IPS-15b (cell line): ENCODE measurements around the gene PLOD2.

ENCODE experiments used
- H3K27me3 ChIP-seq: one replicate; pipeline ENCODE4 v1.6.1; 2013; ENCODE audit warnings: low read length; ENCODE audit not compliant: control insufficient read depth, insufficient read depth
- H3K36me3 ChIP-seq: one replicate; pipeline ENCODE4 v1.6.1; 2013; ENCODE audit warnings: low read length; ENCODE audit not compliant: control insufficient read depth, insufficient read depth
- H3K4me1 ChIP-seq: one replicate; pipeline ENCODE4 v1.6.1; 2013; ENCODE audit warnings: mild to moderate bottlenecking, low read length; ENCODE audit not compliant: control insufficient read depth, insufficient read depth
- H3K4me3 ChIP-seq: one replicate; pipeline ENCODE4 v1.5.1; 2013; ENCODE audit warnings: low read depth, low read length
- H3K9ac ChIP-seq: one replicate; pipeline ENCODE4 v1.6.1; 2013; ENCODE audit warnings: low read depth, mild to moderate bottlenecking, low read length
- H3K9me3 ChIP-seq: one replicate; pipeline ENCODE4 v1.6.1; 2013; ENCODE audit warnings: mild to moderate bottlenecking, low read length; ENCODE audit not compliant: control insufficient read depth, insufficient read depth

PLOD2 gene

DNA sequence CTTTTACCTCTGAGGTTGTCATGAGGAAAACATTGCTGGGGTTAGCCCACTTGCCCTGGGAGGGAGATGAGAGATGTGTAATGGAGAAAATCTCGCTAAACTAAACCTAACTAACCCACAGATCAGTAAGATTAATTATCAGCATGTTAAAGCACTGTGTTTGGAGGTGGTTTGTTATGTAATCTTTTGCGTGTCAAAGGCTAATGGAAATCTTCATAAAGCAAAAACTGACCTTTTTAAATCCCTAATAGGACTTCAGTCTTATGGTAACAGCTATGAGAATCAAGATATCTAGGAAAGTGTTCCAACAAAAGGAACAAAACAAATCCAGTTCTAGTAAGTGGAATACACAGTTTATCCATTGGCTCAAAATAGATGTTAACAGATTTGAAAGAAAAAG is 102.7 kb downstream of the PLOD2 start:
- no peaks in the 10 kb centered on the region for H3K9me3 ChIP-seq
- no peak overlapping the region for H3K4me3 ChIP-seq
- H3K27me3 ChIP-seq = no peaks in the 10 kb centered on the region
- H3K9ac ChIP-seq = no peak overlapping the region
- H3K4me1 ChIP-seq = no peaks in the 10 kb centered on the region
- no peaks in the 10 kb centered on the region for H3K36me3 ChIP-seq

DNA sequence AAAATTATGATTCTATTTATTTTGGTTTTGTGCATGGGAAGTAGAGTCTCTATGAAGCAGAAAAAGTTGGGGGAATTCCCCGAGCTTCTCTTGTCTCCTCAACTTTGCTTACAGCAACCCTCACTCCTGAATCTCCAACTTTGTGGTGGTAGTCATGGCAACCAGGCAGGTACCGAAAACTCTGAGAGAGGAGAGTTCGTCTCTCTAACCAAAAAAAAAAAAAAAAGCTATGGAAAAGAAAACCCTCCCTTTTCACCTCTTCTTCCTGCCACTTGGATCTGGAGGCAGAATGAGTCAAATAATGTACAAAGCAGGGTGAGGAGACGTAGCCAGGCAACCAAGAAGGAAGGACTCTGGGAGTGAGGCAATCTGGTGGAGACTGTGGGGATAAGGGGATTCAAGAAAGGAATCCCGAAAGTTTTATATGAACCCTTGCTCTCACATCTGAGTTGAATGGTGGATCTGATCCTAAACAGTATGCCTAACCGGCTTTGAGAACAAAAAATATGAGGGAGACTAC is 108.1 kb downstream of the PLOD2 start:
- Histone ChIP-seq H3K9me3 (no peaks in the 10 kb centered on the region), H3K4me3 (no peak overlapping the region), H3K27me3 (no peaks in the 10 kb centered on the region)

DNA sequence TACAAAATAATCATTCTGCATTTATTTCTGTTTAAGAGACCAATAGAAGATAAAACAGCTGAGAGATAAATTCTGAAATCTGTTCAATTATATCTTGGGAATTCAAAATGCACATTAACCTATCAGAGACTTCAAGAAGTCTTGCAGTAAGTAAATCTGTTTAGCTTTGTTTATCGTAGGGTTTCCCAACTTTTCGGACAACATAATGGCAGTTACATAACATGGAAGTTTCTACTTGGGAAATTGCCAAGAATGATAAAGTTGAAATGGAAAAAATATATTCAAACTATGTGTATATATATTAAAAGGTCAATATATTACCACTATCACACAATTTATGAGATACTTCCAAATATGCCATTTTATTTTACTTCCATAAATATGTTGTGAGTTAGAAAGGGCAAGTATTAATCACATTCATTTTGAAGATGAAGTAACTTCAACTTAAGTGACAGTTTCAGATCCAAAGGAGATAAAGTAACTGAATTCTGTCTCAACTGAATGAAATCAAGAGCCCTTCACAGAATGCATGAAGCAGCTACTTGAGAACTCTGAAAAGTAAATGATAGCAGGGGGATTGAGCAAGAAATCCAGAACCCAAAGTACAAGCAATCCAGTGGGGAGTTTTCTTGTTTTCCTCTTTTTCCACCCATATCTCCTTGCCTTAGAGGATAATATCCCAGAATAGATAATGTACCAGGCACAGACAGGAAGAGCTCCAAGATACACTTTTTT is 108.8 kb downstream of the PLOD2 start:
- Histone ChIP-seq H3K4me1 (no peaks in the 10 kb centered on the region), H3K9ac (no peak overlapping the region), H3K36me3 (no peaks in the 10 kb centered on the region), H3K9me3 (no peaks in the 10 kb centered on the region), H3K27me3 (no peaks in the 10 kb centered on the region), H3K4me3 (no peak overlapping the region)

More for the DNA sequence above, 108.1 kb downstream of the PLOD2 start:
- no peak overlapping the region for H3K9ac ChIP-seq
- H3K4me1 ChIP-seq = no peaks in the 10 kb centered on the region
- no peaks in the 10 kb centered on the region for H3K36me3 ChIP-seq

DNA sequence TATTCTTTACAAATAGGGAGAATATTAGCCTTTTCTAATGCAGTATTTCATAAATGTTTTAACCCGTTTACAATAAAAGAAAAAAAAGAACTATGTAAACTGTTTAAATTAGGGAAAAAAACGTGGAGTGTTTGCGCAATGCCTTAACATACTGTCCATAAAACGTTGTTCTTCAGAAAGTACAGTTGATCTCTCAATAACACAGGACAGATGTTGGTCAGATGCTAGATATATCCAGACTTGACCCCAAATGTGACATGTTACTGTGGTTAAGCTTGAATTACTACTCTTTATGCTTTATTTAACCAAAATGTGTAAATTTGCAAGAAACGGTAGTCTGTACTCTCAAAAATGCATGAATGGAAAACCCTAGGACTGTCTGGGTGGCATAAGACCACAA is 110.3 kb downstream of the PLOD2 start:
- no peaks in the 10 kb centered on the region for H3K4me1 ChIP-seq
- H3K36me3 ChIP-seq = no peaks in the 10 kb centered on the region
- no peak overlapping the region for H3K9ac ChIP-seq
- no peaks in the 10 kb centered on the region for H3K27me3 ChIP-seq
- H3K4me3 ChIP-seq = no peak overlapping the region
- no peaks in the 10 kb centered on the region for H3K9me3 ChIP-seq

DNA sequence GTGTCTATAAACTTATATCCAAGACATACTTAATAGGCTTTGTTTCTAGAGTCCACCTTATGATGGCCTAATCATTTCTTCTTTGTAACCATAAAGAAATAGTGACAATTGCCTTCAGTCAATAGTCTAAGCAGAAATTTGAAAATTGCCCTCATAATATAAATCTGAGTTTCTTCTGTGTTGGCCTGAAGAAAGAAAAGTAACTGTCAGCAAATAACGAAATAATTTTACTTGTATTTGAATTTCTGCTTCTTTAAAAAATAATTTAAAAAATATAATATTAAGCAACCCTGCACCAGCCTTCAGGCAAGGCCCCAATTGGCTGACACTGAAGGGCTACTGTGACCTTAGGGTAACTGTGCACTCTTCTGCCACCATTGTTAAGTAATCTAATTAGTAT is 113.5 kb downstream of the PLOD2 start:
- no peaks in the 10 kb centered on the region for H3K4me1 ChIP-seq
- no peaks in the 10 kb centered on the region for H3K9me3 ChIP-seq
- H3K4me3 ChIP-seq = no peak overlapping the region
- no peak overlapping the region for H3K9ac ChIP-seq
- no peaks in the 10 kb centered on the region for H3K36me3 ChIP-seq
- no peaks in the 10 kb centered on the region for H3K27me3 ChIP-seq

DNA sequence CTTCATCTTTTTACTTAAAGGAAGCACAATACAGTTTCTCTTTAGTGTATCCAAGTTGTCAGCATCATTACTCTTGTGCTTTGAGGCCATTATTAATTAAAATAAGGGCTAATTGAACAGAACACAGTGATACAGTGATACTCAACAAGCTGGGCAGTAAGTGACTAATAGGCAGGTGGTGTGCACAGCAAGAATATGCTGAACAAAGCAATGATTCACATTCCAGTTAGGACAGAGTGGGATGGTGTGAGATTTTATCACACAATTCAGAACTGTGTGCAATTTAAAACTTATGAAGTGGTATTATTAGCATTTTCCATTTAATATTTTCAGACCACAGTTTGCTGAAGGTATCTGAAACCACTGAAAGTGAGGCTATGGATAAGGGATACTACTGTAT is 116.9 kb downstream of the PLOD2 start:
- Histone ChIP-seq H3K4me1 (no peaks in the 10 kb centered on the region), H3K9me3 (no peaks in the 10 kb centered on the region), H3K36me3 (no peaks in the 10 kb centered on the region), H3K27me3 (no peaks in the 10 kb centered on the region), H3K9ac (no peak overlapping the region), H3K4me3 (no peak overlapping the region)

DNA sequence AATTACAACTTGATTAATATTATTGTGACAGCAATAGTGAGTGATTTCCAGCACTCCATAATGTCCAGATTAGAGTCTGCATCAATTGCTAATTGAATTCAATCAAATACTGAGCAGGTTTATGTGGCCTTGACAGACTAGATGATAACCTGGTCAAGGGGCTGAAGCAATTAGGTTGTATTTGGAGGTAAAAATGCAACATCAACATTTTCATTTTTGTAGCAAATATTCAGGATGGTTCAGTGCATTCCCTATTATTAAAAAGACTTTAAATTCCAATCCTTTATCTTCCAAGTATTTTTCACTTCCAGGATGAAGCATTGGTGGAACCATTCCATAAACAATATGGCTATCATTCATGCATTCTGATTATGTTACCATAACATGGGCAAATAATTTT is 120.4 kb downstream of the PLOD2 start:
- Histone ChIP-seq H3K27me3 (no peaks in the 10 kb centered on the region), H3K4me3 (no peak overlapping the region), H3K36me3 (no peaks in the 10 kb centered on the region), H3K9me3 (no peaks in the 10 kb centered on the region), H3K9ac (no peak overlapping the region), H3K4me1 (no peaks in the 10 kb centered on the region)

DNA sequence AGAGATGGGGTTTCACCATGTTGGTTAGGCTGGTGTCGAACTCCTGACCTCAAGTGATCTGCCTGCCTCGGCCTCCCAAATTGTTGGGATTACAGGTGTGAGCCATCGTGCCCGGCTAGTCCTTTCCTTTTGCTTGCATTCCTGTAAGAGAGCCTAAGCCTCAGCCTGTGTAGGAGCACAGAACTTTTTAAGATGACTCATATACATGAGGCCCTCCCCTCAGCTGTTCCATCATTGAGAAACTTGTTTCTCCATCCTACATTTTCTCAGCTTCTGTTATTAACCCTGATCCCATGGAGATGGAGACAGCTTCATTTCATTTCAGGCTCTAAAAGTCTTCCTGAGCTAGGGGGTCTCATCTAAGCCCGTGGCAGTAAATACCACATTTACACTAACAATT is 123.3 kb downstream of the PLOD2 start:
- Histone ChIP-seq H3K27me3 (no peaks in the 10 kb centered on the region), H3K9ac (no peak overlapping the region), H3K4me3 (no peak overlapping the region), H3K9me3 (no peaks in the 10 kb centered on the region), H3K36me3 (no peaks in the 10 kb centered on the region), H3K4me1 (no peaks in the 10 kb centered on the region)

DNA sequence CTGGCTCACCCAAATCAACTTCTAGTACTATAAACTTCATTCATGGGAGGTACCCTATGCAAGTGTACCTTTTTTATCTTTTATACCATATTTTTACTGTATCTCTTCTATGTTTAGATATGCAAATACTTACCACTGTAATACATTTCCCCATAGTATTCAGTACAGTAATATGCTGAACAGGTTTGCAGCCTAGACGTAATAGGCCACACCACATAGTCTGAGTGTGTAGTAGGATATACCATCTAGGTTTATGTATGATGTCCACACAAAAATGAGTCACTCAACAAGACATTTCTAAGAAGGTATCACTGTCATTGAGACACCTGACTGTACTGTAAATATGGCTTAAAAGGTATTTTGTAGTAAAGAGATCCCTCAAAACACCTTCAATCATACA is 124.7 kb downstream of the PLOD2 start:
- Histone ChIP-seq H3K27me3 (no peaks in the 10 kb centered on the region), H3K4me3 (no peak overlapping the region), H3K36me3 (no peaks in the 10 kb centered on the region), H3K4me1 (no peaks in the 10 kb centered on the region), H3K9ac (no peak overlapping the region), H3K9me3 (no peaks in the 10 kb centered on the region)

DNA sequence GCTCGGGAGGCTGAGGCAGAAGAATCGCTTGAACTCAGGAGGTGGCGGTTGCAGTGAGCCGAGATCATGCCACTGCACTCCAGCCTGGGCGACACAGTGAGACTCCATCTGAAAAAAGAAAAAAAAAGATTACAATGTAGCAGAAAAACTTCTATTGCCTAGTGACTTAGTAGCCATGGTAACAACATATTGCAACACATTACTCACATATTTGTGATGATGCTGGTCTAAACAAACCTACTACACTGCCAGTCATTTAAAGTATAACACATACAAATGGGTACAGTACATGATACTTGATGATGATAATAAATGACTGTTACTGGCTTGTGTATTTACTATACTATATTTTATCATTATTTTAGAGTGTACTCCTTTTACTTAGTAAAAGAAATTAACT is 125.6 kb downstream of the PLOD2 start:
- no peaks in the 10 kb centered on the region for H3K36me3 ChIP-seq
- no peaks in the 10 kb centered on the region for H3K27me3 ChIP-seq
- no peak overlapping the region for H3K9ac ChIP-seq
- H3K4me3 ChIP-seq = no peak overlapping the region
- H3K4me1 ChIP-seq = no peaks in the 10 kb centered on the region
- H3K9me3 ChIP-seq = no peaks in the 10 kb centered on the region

DNA sequence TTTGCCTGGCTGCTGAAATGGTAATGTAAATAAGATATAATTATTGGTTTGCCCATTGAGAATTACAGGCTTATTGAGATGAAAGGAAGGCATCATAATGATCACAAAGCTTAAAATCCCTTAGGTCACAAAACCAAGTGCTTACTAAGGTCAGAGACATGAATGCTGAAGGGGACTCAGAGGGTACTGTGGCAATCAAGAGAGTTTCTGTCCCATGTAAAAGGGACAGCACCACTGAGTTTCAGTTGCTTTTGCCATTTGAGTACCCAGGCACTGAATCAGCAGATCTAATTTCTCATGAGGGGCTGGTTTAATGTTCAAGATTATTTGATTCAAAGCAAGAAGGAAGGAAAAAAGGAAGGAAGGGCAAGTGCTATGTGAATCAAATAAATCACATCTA is 127.0 kb downstream of the PLOD2 start:
- H3K36me3 ChIP-seq = no peaks in the 10 kb centered on the region
- no peak overlapping the region for H3K4me3 ChIP-seq
- no peaks in the 10 kb centered on the region for H3K4me1 ChIP-seq
- no peaks in the 10 kb centered on the region for H3K9me3 ChIP-seq
- no peaks in the 10 kb centered on the region for H3K27me3 ChIP-seq
- no peak overlapping the region for H3K9ac ChIP-seq

DNA sequence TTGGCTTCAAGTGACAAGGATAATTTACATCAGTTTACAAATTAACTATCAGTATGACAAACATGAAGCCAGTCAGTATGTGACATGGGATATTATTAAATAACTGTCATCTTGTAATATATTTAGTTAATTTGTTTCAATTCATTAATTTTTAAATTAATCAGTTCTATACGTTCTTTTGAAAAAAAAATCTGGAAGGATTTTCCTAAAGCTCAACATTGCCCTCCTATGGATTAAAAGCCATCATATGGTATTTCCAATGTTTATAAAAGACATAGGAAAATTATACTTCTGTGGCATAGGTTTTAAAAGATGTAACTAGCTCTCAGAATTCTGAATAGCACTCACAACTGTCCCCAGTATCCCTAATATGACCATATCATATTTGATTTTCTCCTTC is 134.4 kb downstream of the PLOD2 start:
- no peaks in the 10 kb centered on the region for H3K27me3 ChIP-seq
- no peak overlapping the region for H3K9ac ChIP-seq
- H3K4me1 ChIP-seq = no peaks in the 10 kb centered on the region
- no peaks in the 10 kb centered on the region for H3K9me3 ChIP-seq
- no peak overlapping the region for H3K4me3 ChIP-seq
- H3K36me3 ChIP-seq = no peaks in the 10 kb centered on the region
